WTC11 (cell line): ENCODE results near the gene RFX4. TPM values are rescaled to one million over a fixed set of nuclear protein-coding genes. Genes with fewer than 3 reads are reported as not detected.

ENCODE experiments used
- ATAC-seq: fragments of 200-7000 bp; cut with Tn5 transposase; 2 replicates; pipeline ENCODE4 v1.10.0; 2021; ENCODE audit warnings: mild to moderate bottlenecking, moderate library complexity
- CTCF ChIA-PET: fragments of 300-600 bp; sonication (Branson Sonifier 250); formaldehyde crosslinking; loops from one replicate; lab custom pipeline; 2021; ENCODE audit warnings: antibody characterized with exemption; lab: Charles Lee
- POLR2A ChIA-PET: fragments of 350-600 bp; sonication (Branson Sonifier 250); formaldehyde crosslinking; loops from one replicate; lab custom pipeline; 2021; ENCODE audit warnings: antibody characterized with exemption; lab: Charles Lee
- DNase-seq: peaks from one replicate; pipeline ENCODE4 v3.0.0; 2021; ENCODE audit warnings: low spot score
- H3K27ac Mint-ChIP-seq: 2 replicates; pipeline ENCODE4 v1.8.0; 2021; ENCODE audit warnings: mixed read lengths
- H3K27me3 Mint-ChIP-seq: 2 replicates; pipeline ENCODE4 v1.8.0; 2021; ENCODE audit warnings: low read depth, mild to moderate bottlenecking, moderate library complexity, mixed read lengths
- H3K36me3 Mint-ChIP-seq: 2 replicates; pipeline ENCODE4 v1.8.0; 2021; ENCODE audit warnings: mixed read lengths
- H3K4me1 Mint-ChIP-seq: 2 replicates; pipeline ENCODE4 v1.8.0; 2022; ENCODE audit warnings: mixed read lengths
- H3K4me3 Mint-ChIP-seq: 2 replicates; pipeline ENCODE4 v1.8.0; 2021; ENCODE audit warnings: mild to moderate bottlenecking, moderate library complexity, mixed read lengths
- H3K9me3 Mint-ChIP-seq: 2 replicates; pipeline ENCODE4 v1.8.0; 2021; ENCODE audit warnings: mixed read lengths
- ATF1 ChIP-seq: sonication (generic); formaldehyde crosslinking; IDR thresholded peaks from 2 replicates; pipeline ENCODE4 v1.8.1; 2023; ENCODE audit warnings: mild to moderate bottlenecking, moderate library complexity, missing genetic modification reagents
- CREB1 ChIP-seq: sonication (generic); formaldehyde crosslinking; IDR thresholded peaks from 2 replicates; pipeline ENCODE4 v1.8.0; 2023; ENCODE audit warnings: mild to moderate bottlenecking, missing genetic modification reagents
- ELF4 ChIP-seq: sonication (generic); formaldehyde crosslinking; IDR thresholded peaks from 2 replicates; pipeline ENCODE4 v1.8.1; 2022; ENCODE audit warnings: low read depth, mild to moderate bottlenecking, moderate library complexity, missing genetic modification reagents
- FOXK1 ChIP-seq: sonication (generic); formaldehyde crosslinking; IDR thresholded peaks from 2 replicates; pipeline ENCODE4 v1.8.0; 2022; ENCODE audit warnings: mild to moderate bottlenecking, moderate library complexity, missing genetic modification reagents
- FOXP1 ChIP-seq: sonication (generic); formaldehyde crosslinking; IDR thresholded peaks from 2 replicates; pipeline ENCODE4 v1.8.0; 2022; ENCODE audit warnings: missing genetic modification reagents, mild to moderate bottlenecking, moderate library complexity, borderline replicate concordance
- JAZF1 ChIP-seq: fragments of 250-450 bp; sonication (Bioruptor Pico); IDR thresholded peaks from 2 replicates; pipeline ENCODE4 v1.9.0; 2021; ENCODE audit warnings: moderate library complexity, mild to moderate bottlenecking, inconsistent platforms
- NR3C1 ChIP-seq: sonication (generic); formaldehyde crosslinking; conservative IDR thresholded peaks from 2 replicates; pipeline ENCODE4 v1.8.1; 2023; ENCODE audit warnings: low read depth, mild to moderate bottlenecking, missing genetic modification reagents
- SMAD3 ChIP-seq: sonication (generic); formaldehyde crosslinking; IDR thresholded peaks from 2 replicates; pipeline ENCODE4 v1.8.0; 2022; ENCODE audit warnings: missing genetic modification reagents, mild to moderate bottlenecking, borderline replicate concordance
- TCF7 ChIP-seq: sonication (generic); formaldehyde crosslinking; IDR thresholded peaks from 2 replicates; pipeline ENCODE4 v1.8.0; 2022; ENCODE audit warnings: mild to moderate bottlenecking, low read depth, missing genetic modification reagents, moderate library complexity
- USF2 ChIP-seq: sonication (generic); formaldehyde crosslinking; IDR thresholded peaks from 2 replicates; pipeline ENCODE4 v1.8.1; 2023; ENCODE audit warnings: mild to moderate bottlenecking, missing genetic modification reagents, moderate library complexity
- ZNF263 ChIP-seq: sonication (generic); formaldehyde crosslinking; IDR thresholded peaks from 2 replicates; pipeline ENCODE4 v1.8.1; 2022; ENCODE audit warnings: low read depth, mild to moderate bottlenecking, moderate library complexity, missing genetic modification reagents
- ZNF317 ChIP-seq: sonication (generic); formaldehyde crosslinking; IDR thresholded peaks from 2 replicates; pipeline ENCODE4 v1.8.1; 2023; ENCODE audit warnings: low read depth, mild to moderate bottlenecking, moderate library complexity, missing genetic modification reagents, borderline replicate concordance
- ZSCAN18 ChIP-seq: fragments of 250-450 bp; sonication (Bioruptor Pico); IDR thresholded peaks from 2 replicates; pipeline ENCODE4 v2.1.2; 2022; ENCODE audit warnings: mild to moderate bottlenecking, moderate library complexity
- total RNA-seq: library from RNA; stranded (reverse); gene quantifications from 3 replicates; pipeline ENCODE4 v1.2.3, GENCODE V29; 2021
- TF ChIP-seq, protein P1 (sequence below): sonication (generic); formaldehyde crosslinking; IDR thresholded peaks from 2 replicates; pipeline ENCODE4 v1.8.1; 2023; ENCODE audit warnings: mild to moderate bottlenecking, missing genetic modification reagents, moderate library complexity
- TF ChIP-seq, protein P2 (sequence below): sonication (generic); formaldehyde crosslinking; IDR thresholded peaks from 2 replicates; pipeline ENCODE4 v1.8.0; 2023; ENCODE audit warnings: missing genetic modification reagents, mild to moderate bottlenecking, borderline replicate concordance
- TF ChIP-seq, protein P3 (sequence below): sonication (generic); formaldehyde crosslinking; conservative IDR thresholded peaks from 2 replicates; pipeline ENCODE4 v1.8.1; 2023; ENCODE audit warnings: mild to moderate bottlenecking, low read depth, missing genetic modification reagents, moderate library complexity
- TF ChIP-seq, protein P4 (sequence below): fragments of 200-600 bp; IDR thresholded peaks from 2 replicates; pipeline ENCODE4 v1.8.0; 2022; ENCODE audit warnings: antibody characterized with exemption
- TF ChIP-seq, protein P5 (sequence below): sonication (generic); formaldehyde crosslinking; IDR thresholded peaks from 2 replicates; pipeline ENCODE4 v1.8.1; 2022; ENCODE audit warnings: low read depth, missing genetic modification reagents, borderline replicate concordance
- TF ChIP-seq, protein P6 (sequence below): sonication (generic); formaldehyde crosslinking; IDR thresholded peaks from 2 replicates; pipeline ENCODE4 v1.8.1; 2023; ENCODE audit warnings: mild to moderate bottlenecking, missing genetic modification reagents

The RFX4 gene
- total RNA-seq, 1 experiment from 2014 or later, result 0.26 TPM

- Mint-ChIP-seq H3K4me3 (no peak overlapping the region), H3K27me3 (no peaks in the 10 kb centered on the region), H3K27ac (no peak overlapping the region), H3K4me1 (peaks cover 49% of the 10 kb centered on the region), H3K9me3 (peaks cover 5% of the 10 kb centered on the region; the same call in 1 of the 2 replicates), H3K36me3 (no peaks in the 10 kb centered on the region)
- no peak for DNase-seq
- ATAC-seq, result peak; percentile 44
- POLR2A ChIA-PET, result no interaction called here
- CTCF ChIA-PET, result interaction anchor here (0.8 to 1.8 kb wide), 2 partner anchors 21 to 176 kb away, joined by 3 to 6 read pairs; no protein-coding TSS in a partner anchor
- TF ChIP-seq SMAD3 (CRISPR knock-in tag), result no peak
- TF ChIP-seq USF2 (CRISPR knock-in tag), result no peak
- TF ChIP-seq ZNF263 (CRISPR knock-in tag), result no peak
- TF ChIP-seq ELF4 (CRISPR knock-in tag), result no peak
- TF ChIP-seq ZNF317 (CRISPR knock-in tag), result no peak
- no peak for TF ChIP-seq CREB1 (CRISPR knock-in tag)
- TF ChIP-seq, protein P1, sequence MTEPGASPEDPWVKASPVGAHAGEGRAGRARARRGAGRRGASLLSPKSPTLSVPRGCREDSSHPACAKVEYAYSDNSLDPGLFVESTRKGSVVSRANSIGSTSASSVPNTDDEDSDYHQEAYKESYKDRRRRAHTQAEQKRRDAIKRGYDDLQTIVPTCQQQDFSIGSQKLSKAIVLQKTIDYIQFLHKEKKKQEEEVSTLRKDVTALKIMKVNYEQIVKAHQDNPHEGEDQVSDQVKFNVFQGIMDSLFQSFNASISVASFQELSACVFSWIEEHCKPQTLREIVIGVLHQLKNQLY, result no peak
- TF ChIP-seq ATF1 (CRISPR knock-in tag), result no peak
- TF ChIP-seq JAZF1 (CRISPR knock-in tag), result no peak
- TF ChIP-seq, protein P2, sequence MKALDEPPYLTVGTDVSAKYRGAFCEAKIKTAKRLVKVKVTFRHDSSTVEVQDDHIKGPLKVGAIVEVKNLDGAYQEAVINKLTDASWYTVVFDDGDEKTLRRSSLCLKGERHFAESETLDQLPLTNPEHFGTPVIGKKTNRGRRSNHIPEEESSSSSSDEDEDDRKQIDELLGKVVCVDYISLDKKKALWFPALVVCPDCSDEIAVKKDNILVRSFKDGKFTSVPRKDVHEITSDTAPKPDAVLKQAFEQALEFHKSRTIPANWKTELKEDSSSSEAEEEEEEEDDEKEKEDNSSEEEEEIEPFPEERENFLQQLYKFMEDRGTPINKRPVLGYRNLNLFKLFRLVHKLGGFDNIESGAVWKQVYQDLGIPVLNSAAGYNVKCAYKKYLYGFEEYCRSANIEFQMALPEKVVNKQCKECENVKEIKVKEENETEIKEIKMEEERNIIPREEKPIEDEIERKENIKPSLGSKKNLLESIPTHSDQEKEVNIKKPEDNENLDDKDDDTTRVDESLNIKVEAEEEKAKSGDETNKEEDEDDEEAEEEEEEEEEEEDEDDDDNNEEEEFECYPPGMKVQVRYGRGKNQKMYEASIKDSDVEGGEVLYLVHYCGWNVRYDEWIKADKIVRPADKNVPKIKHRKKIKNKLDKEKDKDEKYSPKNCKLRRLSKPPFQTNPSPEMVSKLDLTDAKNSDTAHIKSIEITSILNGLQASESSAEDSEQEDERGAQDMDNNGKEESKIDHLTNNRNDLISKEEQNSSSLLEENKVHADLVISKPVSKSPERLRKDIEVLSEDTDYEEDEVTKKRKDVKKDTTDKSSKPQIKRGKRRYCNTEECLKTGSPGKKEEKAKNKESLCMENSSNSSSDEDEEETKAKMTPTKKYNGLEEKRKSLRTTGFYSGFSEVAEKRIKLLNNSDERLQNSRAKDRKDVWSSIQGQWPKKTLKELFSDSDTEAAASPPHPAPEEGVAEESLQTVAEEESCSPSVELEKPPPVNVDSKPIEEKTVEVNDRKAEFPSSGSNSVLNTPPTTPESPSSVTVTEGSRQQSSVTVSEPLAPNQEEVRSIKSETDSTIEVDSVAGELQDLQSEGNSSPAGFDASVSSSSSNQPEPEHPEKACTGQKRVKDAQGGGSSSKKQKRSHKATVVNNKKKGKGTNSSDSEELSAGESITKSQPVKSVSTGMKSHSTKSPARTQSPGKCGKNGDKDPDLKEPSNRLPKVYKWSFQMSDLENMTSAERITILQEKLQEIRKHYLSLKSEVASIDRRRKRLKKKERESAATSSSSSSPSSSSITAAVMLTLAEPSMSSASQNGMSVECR (CRISPR knock-in tag), result no peak
- no peak for TF ChIP-seq FOXP1 (CRISPR knock-in tag)
- TF ChIP-seq ZSCAN18 (CRISPR knock-in tag), result no peak
- TF ChIP-seq NR3C1, result no peak
- no peak for TF ChIP-seq FOXK1 (CRISPR knock-in tag)
- TF ChIP-seq TCF7 (CRISPR knock-in tag), result no peak
- TF ChIP-seq, protein P3, sequence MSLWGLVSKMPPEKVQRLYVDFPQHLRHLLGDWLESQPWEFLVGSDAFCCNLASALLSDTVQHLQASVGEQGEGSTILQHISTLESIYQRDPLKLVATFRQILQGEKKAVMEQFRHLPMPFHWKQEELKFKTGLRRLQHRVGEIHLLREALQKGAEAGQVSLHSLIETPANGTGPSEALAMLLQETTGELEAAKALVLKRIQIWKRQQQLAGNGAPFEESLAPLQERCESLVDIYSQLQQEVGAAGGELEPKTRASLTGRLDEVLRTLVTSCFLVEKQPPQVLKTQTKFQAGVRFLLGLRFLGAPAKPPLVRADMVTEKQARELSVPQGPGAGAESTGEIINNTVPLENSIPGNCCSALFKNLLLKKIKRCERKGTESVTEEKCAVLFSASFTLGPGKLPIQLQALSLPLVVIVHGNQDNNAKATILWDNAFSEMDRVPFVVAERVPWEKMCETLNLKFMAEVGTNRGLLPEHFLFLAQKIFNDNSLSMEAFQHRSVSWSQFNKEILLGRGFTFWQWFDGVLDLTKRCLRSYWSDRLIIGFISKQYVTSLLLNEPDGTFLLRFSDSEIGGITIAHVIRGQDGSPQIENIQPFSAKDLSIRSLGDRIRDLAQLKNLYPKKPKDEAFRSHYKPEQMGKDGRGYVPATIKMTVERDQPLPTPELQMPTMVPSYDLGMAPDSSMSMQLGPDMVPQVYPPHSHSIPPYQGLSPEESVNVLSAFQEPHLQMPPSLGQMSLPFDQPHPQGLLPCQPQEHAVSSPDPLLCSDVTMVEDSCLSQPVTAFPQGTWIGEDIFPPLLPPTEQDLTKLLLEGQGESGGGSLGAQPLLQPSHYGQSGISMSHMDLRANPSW (CRISPR knock-in tag), result no peak
- TF ChIP-seq, protein P4, sequence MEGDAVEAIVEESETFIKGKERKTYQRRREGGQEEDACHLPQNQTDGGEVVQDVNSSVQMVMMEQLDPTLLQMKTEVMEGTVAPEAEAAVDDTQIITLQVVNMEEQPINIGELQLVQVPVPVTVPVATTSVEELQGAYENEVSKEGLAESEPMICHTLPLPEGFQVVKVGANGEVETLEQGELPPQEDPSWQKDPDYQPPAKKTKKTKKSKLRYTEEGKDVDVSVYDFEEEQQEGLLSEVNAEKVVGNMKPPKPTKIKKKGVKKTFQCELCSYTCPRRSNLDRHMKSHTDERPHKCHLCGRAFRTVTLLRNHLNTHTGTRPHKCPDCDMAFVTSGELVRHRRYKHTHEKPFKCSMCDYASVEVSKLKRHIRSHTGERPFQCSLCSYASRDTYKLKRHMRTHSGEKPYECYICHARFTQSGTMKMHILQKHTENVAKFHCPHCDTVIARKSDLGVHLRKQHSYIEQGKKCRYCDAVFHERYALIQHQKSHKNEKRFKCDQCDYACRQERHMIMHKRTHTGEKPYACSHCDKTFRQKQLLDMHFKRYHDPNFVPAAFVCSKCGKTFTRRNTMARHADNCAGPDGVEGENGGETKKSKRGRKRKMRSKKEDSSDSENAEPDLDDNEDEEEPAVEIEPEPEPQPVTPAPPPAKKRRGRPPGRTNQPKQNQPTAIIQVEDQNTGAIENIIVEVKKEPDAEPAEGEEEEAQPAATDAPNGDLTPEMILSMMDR, result no peak
- TF ChIP-seq, protein P5, sequence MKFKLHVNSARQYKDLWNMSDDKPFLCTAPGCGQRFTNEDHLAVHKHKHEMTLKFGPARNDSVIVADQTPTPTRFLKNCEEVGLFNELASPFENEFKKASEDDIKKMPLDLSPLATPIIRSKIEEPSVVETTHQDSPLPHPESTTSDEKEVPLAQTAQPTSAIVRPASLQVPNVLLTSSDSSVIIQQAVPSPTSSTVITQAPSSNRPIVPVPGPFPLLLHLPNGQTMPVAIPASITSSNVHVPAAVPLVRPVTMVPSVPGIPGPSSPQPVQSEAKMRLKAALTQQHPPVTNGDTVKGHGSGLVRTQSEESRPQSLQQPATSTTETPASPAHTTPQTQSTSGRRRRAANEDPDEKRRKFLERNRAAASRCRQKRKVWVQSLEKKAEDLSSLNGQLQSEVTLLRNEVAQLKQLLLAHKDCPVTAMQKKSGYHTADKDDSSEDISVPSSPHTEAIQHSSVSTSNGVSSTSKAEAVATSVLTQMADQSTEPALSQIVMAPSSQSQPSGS, result no peak
- TF ChIP-seq, protein P6, sequence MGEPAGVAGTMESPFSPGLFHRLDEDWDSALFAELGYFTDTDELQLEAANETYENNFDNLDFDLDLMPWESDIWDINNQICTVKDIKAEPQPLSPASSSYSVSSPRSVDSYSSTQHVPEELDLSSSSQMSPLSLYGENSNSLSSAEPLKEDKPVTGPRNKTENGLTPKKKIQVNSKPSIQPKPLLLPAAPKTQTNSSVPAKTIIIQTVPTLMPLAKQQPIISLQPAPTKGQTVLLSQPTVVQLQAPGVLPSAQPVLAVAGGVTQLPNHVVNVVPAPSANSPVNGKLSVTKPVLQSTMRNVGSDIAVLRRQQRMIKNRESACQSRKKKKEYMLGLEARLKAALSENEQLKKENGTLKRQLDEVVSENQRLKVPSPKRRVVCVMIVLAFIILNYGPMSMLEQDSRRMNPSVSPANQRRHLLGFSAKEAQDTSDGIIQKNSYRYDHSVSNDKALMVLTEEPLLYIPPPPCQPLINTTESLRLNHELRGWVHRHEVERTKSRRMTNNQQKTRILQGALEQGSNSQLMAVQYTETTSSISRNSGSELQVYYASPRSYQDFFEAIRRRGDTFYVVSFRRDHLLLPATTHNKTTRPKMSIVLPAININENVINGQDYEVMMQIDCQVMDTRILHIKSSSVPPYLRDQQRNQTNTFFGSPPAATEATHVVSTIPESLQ (CRISPR knock-in tag), result no peak
Measured at GRCh38 chr12:106743270-106743988, 160.6 kb downstream of the RFX4 start.
